ENCODE data around the gene GBGT1. TPM values are rescaled to one million over a fixed set of nuclear protein-coding genes. Genes with fewer than 3 reads are reported as not detected.
A peak's percentile ranks its signal among the peaks of the same experiment; 100 is the strongest.

GBGT1 gene
- total RNA-seq, 1 donor from 2014 or later, result 13.4 TPM

GRCh38 chr9:133105461-133105770, 58.3 kb downstream of the GBGT1 start:
- Histone ChIP-seq H3K27me3 (no peaks in the 10 kb centered on the region), H3K4me1 (no peaks in the 10 kb centered on the region), H3K27ac (no peak overlapping the region), H3K4me3 (no peak overlapping the region), H3K36me3 (peaks cover 81 to 94% of the 10 kb centered on the region in 2 donors), H3K9me3 (no peaks in the 10 kb centered on the region)
- peak in 1 of 2 donors; percentile 59 for DNase-seq (ENCODE audit: low spot score in 2 of 2)
- intact Hi-C loops (cut with DNase I), result no loop called here
- TF ChIP-seq, protein P1, sequence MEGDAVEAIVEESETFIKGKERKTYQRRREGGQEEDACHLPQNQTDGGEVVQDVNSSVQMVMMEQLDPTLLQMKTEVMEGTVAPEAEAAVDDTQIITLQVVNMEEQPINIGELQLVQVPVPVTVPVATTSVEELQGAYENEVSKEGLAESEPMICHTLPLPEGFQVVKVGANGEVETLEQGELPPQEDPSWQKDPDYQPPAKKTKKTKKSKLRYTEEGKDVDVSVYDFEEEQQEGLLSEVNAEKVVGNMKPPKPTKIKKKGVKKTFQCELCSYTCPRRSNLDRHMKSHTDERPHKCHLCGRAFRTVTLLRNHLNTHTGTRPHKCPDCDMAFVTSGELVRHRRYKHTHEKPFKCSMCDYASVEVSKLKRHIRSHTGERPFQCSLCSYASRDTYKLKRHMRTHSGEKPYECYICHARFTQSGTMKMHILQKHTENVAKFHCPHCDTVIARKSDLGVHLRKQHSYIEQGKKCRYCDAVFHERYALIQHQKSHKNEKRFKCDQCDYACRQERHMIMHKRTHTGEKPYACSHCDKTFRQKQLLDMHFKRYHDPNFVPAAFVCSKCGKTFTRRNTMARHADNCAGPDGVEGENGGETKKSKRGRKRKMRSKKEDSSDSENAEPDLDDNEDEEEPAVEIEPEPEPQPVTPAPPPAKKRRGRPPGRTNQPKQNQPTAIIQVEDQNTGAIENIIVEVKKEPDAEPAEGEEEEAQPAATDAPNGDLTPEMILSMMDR (IDR thresholded peaks at IDR 0.05), result no peak

DNA sequence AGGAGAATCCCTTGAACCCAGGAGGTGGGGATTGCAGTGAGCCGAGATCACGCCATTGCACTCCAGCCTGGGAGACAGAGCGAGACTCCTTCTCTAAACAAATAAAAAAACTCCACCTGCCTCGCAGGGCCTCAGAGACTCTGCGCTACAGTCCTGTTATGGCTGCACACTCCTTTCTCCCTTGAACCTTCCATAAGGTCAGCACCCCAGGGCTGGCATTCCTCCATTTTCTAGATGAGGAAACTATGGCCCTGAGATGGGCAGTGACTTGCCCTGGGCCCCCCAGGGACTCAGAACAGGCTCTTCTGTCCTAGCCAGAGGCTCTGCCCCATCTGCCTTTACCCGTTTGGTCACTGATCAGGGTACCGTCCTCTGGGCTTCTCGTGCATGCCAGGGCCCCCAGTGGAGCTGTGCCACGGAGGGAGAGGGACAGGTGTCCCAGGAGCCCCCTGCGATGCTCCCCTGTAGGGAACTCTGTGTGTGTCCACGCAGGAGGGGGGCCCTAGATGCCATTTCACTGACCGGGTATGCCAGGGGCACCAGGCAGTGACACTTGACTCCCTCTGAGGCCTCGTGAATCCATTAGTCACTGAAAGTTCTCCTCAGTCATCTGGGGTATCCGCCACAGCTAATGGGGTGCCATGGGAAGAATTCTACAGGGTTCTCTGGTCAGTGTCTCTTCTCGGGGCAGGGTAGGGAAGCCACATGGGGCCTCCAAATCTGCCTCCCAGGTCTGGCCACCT, 58.8 kb downstream of the GBGT1 start:
- H3K27me3 ChIP-seq, result no peaks in the 10 kb centered on the region
- peak in 1 of 2 donors; percentile 54 for DNase-seq (ENCODE audit: low spot score in 2 of 2)
- intact Hi-C loops (cut with DNase I), result no loop called here
- H3K4me3 ChIP-seq, result no peak overlapping the region
- H3K27ac ChIP-seq, result no peak overlapping the region
- H3K9me3 ChIP-seq, result no peaks in the 10 kb centered on the region
- TF ChIP-seq, protein P1 (IDR thresholded peaks at IDR 0.05), result no peak
- H3K4me1 ChIP-seq, result no peaks in the 10 kb centered on the region
- peaks cover 82 to 94% of the 10 kb centered on the region in 2 donors for H3K36me3 ChIP-seq

DNA sequence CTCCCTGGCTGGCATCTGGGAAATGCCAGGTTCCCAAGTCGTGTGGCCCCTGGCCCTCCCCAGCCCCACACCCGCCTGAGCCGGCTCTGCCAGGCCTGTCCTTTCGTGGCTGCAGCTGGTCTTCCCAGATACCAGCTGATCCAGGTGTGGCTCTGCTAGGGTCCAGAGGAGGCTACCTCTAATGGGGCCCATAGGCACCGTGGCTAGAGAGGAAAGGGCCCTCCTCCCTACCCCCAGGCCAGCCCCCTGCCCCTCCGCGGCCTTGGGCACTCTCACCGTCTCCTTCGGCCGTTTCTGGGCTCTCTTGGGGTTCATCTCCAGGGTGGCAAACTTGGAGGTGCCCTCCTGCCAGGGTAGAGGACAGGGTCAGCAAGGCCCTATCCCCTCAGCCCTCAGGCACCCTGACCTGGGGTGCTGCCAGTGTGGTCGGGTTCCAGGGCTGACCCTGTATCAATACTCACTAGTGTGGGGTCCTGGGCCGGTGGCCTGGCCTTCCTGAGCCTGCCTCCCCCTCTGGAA, 59.7 kb downstream of the GBGT1 start:
- H3K27ac ChIP-seq, result no peak overlapping the region
- no peak overlapping the region for H3K4me3 ChIP-seq
- no peaks in the 10 kb centered on the region for H3K4me1 ChIP-seq
- TF ChIP-seq, protein P1 (IDR thresholded peaks at IDR 0.05), result no peak
- H3K9me3 ChIP-seq, result no peaks in the 10 kb centered on the region
- peak in 1 of 2 donors; percentile 61 for DNase-seq (ENCODE audit: low spot score in 2 of 2)
- intact Hi-C loops (cut with DNase I), result loop anchor here (1.0 to 2.0 kb wide), 2 partner anchors 17 to 40 kb away; partner anchors contain the start of gene RALGDS
- H3K27me3 ChIP-seq, result no peaks in the 10 kb centered on the region
- H3K36me3 ChIP-seq, result peaks cover 78 to 94% of the 10 kb centered on the region in 2 donors

DNA sequence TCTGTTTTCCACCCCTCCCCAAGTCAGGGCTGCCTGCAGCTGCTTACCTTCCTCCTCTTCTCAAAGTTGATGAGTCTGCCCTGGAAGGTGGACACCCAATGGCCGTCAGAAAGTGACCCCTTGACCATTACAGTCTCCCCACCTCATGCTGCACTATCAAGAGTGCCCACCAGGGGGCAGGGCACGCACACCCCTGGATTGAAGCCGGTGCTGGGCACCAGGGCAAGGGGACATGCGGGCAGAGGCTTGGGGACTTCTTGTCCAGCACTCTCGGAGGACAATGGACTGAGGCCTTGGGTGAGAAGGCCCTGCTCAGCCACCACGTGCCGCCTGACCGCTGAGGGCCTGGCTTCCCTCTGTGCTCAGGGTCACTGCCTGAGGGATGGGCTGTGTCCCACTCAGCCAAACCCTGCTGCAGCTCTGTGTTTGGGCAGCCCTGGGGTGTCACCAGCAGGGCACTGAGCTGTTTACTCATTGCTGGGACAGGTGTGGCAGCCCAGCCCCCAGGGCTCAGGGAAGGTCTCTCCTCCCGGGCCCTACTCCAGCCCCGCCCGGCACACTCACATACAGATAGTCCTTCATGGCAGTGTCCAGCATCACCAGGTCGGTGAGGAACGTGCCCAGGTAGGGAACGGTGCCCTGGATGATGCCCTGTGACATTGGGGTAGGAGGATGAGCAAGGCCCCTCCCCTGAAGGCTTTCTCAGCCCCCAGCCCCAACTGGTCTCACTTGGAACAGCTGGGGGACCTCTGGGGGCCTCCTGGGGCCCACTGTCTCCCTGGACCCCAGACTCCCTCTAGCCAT, 60.3 kb downstream of the GBGT1 start:
- Histone ChIP-seq H3K9me3 (no peaks in the 10 kb centered on the region), H3K4me1 (no peaks in the 10 kb centered on the region), H3K27ac (no peak overlapping the region), H3K36me3 (peaks cover 77 to 94% of the 10 kb centered on the region in 2 donors), H3K27me3 (no peaks in the 10 kb centered on the region), H3K4me3 (no peak overlapping the region)
- intact Hi-C loops (cut with DNase I), result loop anchor here (1.0 to 2.0 kb wide), 2 partner anchors 17 to 41 kb away; partner anchors contain the start of gene RALGDS
- peak in 1 of 2 donors; percentile 61 for DNase-seq (ENCODE audit: low spot score in 2 of 2)
- TF ChIP-seq, protein P1 (IDR thresholded peaks at IDR 0.05), result peak; percentile 95 to 98 (median 95)

Other genes with a start within 250 kb of the GBGT1 start
- 39.8 TPM for gene TSC1, start 219.3 kb downstream of the GBGT1 start, total RNA-seq
- not detected for gene GFI1B, start 185.2 kb downstream of the GBGT1 start, total RNA-seq
- 25.9 TPM for gene GTF3C5, start 132.9 kb downstream of the GBGT1 start, total RNA-seq
- not detected for gene CEL, start 101.9 kb downstream of the GBGT1 start, total RNA-seq
- gene RALGDS, start 42.7 kb downstream of the GBGT1 start, total RNA-seq, result 53.9 TPM
- gene OBP2B, start 45.3 kb upstream of the GBGT1 start, total RNA-seq, result not detected
- 4.8 TPM for gene ABO, start 111.3 kb upstream of the GBGT1 start, total RNA-seq
- gene SURF6, start 172.3 kb upstream of the GBGT1 start, total RNA-seq, result 5.3 TPM
- 52.2 TPM for gene MED22, start 184.2 kb upstream of the GBGT1 start, total RNA-seq
- gene RPL7A, start 184.3 kb upstream of the GBGT1 start, total RNA-seq, result 1,203 TPM
- 19.9 TPM for gene SURF1, start 192.6 kb upstream of the GBGT1 start, total RNA-seq
- gene SURF2, start 192.6 kb upstream of the GBGT1 start, total RNA-seq, result 4.4 TPM
- gene SURF4, start 212.1 kb upstream of the GBGT1 start, total RNA-seq, result 161 TPM
- not detected for gene STKLD1, start 212.5 kb upstream of the GBGT1 start, total RNA-seq

All from ascending aorta (tissue), 2 donors.